ENCODE measurements around the gene SLX1B.
"Not testable (repeated sequence)": the region's sequence is repeated elsewhere in the genome, so short reads cannot be mapped to it uniquely, and the experiment has no call there.

Gene SLX1B

GRCh38 chr16:29453754-29454153 lies 579 bp upstream of the SLX1B start:
- H3K9me3 ChIP-seq (ENCODE audit: insufficient read depth, low read depth, low read length); H3K18ac ChIP-seq (ENCODE audit: low read length); H3K79me2 ChIP-seq (ENCODE audit: control insufficient read depth, insufficient read depth, low read length, poor library complexity); H4K91ac ChIP-seq (ENCODE audit: low read depth, low read length); H2BK120ac ChIP-seq (ENCODE audit: insufficient read depth, low read length, poor library complexity); H4K8ac ChIP-seq (ENCODE audit: low read depth, low read length); H3K4ac ChIP-seq (ENCODE audit: low read depth, low read length); H3K36me3 ChIP-seq (ENCODE audit: control insufficient read depth in 1 of 2, insufficient read depth in 2 of 2, low read length in 2 of 2); H3K27me3 ChIP-seq (ENCODE audit: insufficient read depth, low read length); H3K79me1 ChIP-seq (ENCODE audit: low read length); H2AFZ ChIP-seq (ENCODE audit: insufficient read depth, low read length, poor library complexity); H3K27ac ChIP-seq (ENCODE audit: low read depth, low read length); H2BK12ac ChIP-seq (ENCODE audit: low read length); H3K4me2 ChIP-seq (ENCODE audit: low read length); H2BK5ac ChIP-seq (ENCODE audit: low read depth, low read length, poor library complexity); DNase-seq; H3K23ac ChIP-seq (ENCODE audit: low read length); H3K9ac ChIP-seq (ENCODE audit: low read length); H4K12ac ChIP-seq (ENCODE audit: low read depth, low read length); H3K4me3 ChIP-seq (ENCODE audit: low read depth, low read length); H3K14ac ChIP-seq (ENCODE audit: low read length); H3K4me1 ChIP-seq (ENCODE audit: control insufficient read depth in 1 of 2, insufficient read depth in 2 of 2, low read length in 2 of 2); H2AK5ac ChIP-seq (ENCODE audit: low read length): not testable (repeated sequence)
- WGBS (ENCODE audit: extremely low coverage, insufficient coverage, insufficient read length) = no CpG with 5 or more reads among the region's 21 CpGs

GRCh38 chr16:29454828-29455227 lies 495 bp downstream of the SLX1B start:
- not testable (repeated sequence) for H3K4me3 ChIP-seq (ENCODE audit: low read depth, low read length); H2BK12ac ChIP-seq (ENCODE audit: low read length); H4K8ac ChIP-seq (ENCODE audit: low read depth, low read length); H3K18ac ChIP-seq (ENCODE audit: low read length); H3K23ac ChIP-seq (ENCODE audit: low read length); H3K4me2 ChIP-seq (ENCODE audit: low read length); H3K4ac ChIP-seq (ENCODE audit: low read depth, low read length); H3K79me1 ChIP-seq (ENCODE audit: low read length); H3K9me3 ChIP-seq (ENCODE audit: insufficient read depth, low read depth, low read length); H2AK5ac ChIP-seq (ENCODE audit: low read length); H3K14ac ChIP-seq (ENCODE audit: low read length); H3K4me1 ChIP-seq (ENCODE audit: control insufficient read depth in 1 of 2, insufficient read depth in 2 of 2, low read length in 2 of 2); H2AFZ ChIP-seq (ENCODE audit: insufficient read depth, low read length, poor library complexity); H3K36me3 ChIP-seq (ENCODE audit: control insufficient read depth in 1 of 2, insufficient read depth in 2 of 2, low read length in 2 of 2); H3K9ac ChIP-seq (ENCODE audit: low read length); H3K79me2 ChIP-seq (ENCODE audit: control insufficient read depth, insufficient read depth, low read length, poor library complexity); H2BK5ac ChIP-seq (ENCODE audit: low read depth, low read length, poor library complexity); H4K91ac ChIP-seq (ENCODE audit: low read depth, low read length); H3K27ac ChIP-seq (ENCODE audit: low read depth, low read length); H4K12ac ChIP-seq (ENCODE audit: low read depth, low read length); H2BK120ac ChIP-seq (ENCODE audit: insufficient read depth, low read length, poor library complexity); DNase-seq; H3K27me3 ChIP-seq (ENCODE audit: insufficient read depth, low read length)
- no CpG with 5 or more reads among the region's 29 CpGs for WGBS (ENCODE audit: extremely low coverage, insufficient coverage, insufficient read length)

- H4K8ac ChIP-seq (ENCODE audit: low read depth, low read length); H3K79me1 ChIP-seq (ENCODE audit: low read length); H3K9ac ChIP-seq (ENCODE audit: low read length); H2AK5ac ChIP-seq (ENCODE audit: low read length); H2BK5ac ChIP-seq (ENCODE audit: low read depth, low read length, poor library complexity); H3K4me3 ChIP-seq (ENCODE audit: low read depth, low read length); H3K4me1 ChIP-seq (ENCODE audit: control insufficient read depth in 1 of 2, insufficient read depth in 2 of 2, low read length in 2 of 2); H2BK12ac ChIP-seq (ENCODE audit: low read length); H4K12ac ChIP-seq (ENCODE audit: low read depth, low read length); H4K91ac ChIP-seq (ENCODE audit: low read depth, low read length); H3K36me3 ChIP-seq (ENCODE audit: control insufficient read depth in 1 of 2, insufficient read depth in 2 of 2, low read length in 2 of 2); H2AFZ ChIP-seq (ENCODE audit: insufficient read depth, low read length, poor library complexity); H3K23ac ChIP-seq (ENCODE audit: low read length); H3K79me2 ChIP-seq (ENCODE audit: control insufficient read depth, insufficient read depth, low read length, poor library complexity); H3K9me3 ChIP-seq (ENCODE audit: insufficient read depth, low read depth, low read length); H3K27ac ChIP-seq (ENCODE audit: low read depth, low read length); H3K4ac ChIP-seq (ENCODE audit: low read depth, low read length); H2BK120ac ChIP-seq (ENCODE audit: insufficient read depth, low read length, poor library complexity); H3K27me3 ChIP-seq (ENCODE audit: insufficient read depth, low read length); H3K4me2 ChIP-seq (ENCODE audit: low read length); DNase-seq; H3K14ac ChIP-seq (ENCODE audit: low read length); H3K18ac ChIP-seq (ENCODE audit: low read length): not testable (repeated sequence)
- no CpG with 5 or more reads among the region's 2 CpGs for WGBS (ENCODE audit: extremely low coverage, insufficient coverage, insufficient read length)
These were observed 3.3 kb downstream of the SLX1B start for GRCh38 chr16:29457660-29458059.

GRCh38 chr16:29459706-29460646 lies 5.6 kb downstream of the SLX1B start, which contains the start of gene SULT1A4:
SULT1A4 (plus strand) TSS chr16:29459913; CDS start chr16:29461386, 1,473 bp downstream.
- not testable (repeated sequence) for H3K18ac ChIP-seq (ENCODE audit: low read length); H4K8ac ChIP-seq (ENCODE audit: low read depth, low read length); H2BK120ac ChIP-seq (ENCODE audit: insufficient read depth, low read length, poor library complexity); H3K36me3 ChIP-seq (ENCODE audit: control insufficient read depth in 1 of 2, insufficient read depth in 2 of 2, low read length in 2 of 2); H3K27ac ChIP-seq (ENCODE audit: low read depth, low read length); H3K9me3 ChIP-seq (ENCODE audit: insufficient read depth, low read depth, low read length); H3K4me1 ChIP-seq (ENCODE audit: control insufficient read depth in 1 of 2, insufficient read depth in 2 of 2, low read length in 2 of 2); H2AK5ac ChIP-seq (ENCODE audit: low read length); H4K91ac ChIP-seq (ENCODE audit: low read depth, low read length); H2BK5ac ChIP-seq (ENCODE audit: low read depth, low read length, poor library complexity); DNase-seq; H3K4me2 ChIP-seq (ENCODE audit: low read length); H3K9ac ChIP-seq (ENCODE audit: low read length); H3K79me1 ChIP-seq (ENCODE audit: low read length); H3K14ac ChIP-seq (ENCODE audit: low read length); H3K23ac ChIP-seq (ENCODE audit: low read length); H2BK12ac ChIP-seq (ENCODE audit: low read length); H4K12ac ChIP-seq (ENCODE audit: low read depth, low read length); H3K27me3 ChIP-seq (ENCODE audit: insufficient read depth, low read length); H3K4ac ChIP-seq (ENCODE audit: low read depth, low read length); H3K79me2 ChIP-seq (ENCODE audit: control insufficient read depth, insufficient read depth, low read length, poor library complexity); H2AFZ ChIP-seq (ENCODE audit: insufficient read depth, low read length, poor library complexity); H3K4me3 ChIP-seq (ENCODE audit: low read depth, low read length)
- no CpG with 5 or more reads among the region's 13 CpGs for WGBS (ENCODE audit: extremely low coverage, insufficient coverage, insufficient read length)
